GM21619 (cell line): ENCODE measurements around the gene PDYN.
"Not testable (repeated sequence)": the region's sequence is repeated elsewhere in the genome, so short reads cannot be mapped to it uniquely, and the experiment has no call there.

ENCODE experiments used
- ATAC-seq: cut with Tn5 transposase; IDR thresholded peaks from one replicate; pipeline ENCODE4 v1.9.1; 2021; ENCODE audit not compliant: unreplicated experiment

PDYN gene

DNA sequence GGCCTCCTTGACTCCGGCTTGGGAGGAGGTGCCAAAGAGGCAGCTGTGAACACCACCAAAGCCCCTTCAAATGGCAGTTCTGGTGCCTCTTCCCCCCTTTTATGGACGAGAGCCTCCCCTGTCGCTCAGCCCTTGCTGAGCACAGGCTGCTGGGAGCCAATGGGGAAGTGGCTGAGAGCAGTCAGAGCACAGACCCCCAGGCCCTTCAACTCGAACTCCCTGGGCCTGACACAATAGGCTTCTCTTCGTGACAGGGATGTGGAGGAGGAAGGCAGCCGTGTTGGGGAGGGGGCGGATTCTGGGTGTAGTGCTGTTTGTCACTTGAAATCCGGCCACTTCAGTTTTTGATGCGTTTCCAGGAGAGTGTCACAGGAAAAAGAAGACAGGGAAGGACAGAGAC is at the start of gene PDYN:
Gene PDYN (minus strand): TSS at position 73 of the 400 bp plus-strand sequence. CDS start 10,974 bp downstream, outside the sequence.
- ATAC-seq, result no peak

DNA sequence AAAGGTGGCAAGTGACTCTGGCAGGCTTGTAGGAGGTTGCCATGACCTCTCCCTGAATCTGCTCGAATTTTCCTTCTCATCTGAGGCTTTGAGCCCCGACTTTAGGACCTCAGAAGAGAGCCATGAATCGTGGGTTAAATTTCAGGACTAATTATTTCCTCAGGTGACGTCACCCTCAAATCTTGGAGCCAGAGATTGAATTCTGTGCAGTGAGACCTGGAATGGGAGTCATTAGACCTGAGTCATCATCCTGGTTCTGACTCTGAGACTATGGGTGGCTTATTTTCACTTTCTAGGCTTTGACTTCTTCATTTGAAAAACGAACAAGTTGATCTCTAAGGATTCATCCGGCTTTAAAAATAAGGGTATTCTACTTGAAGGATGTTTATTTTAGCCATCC is 48.5 kb upstream of the PDYN start:
- ATAC-seq, result no peak

DNA sequence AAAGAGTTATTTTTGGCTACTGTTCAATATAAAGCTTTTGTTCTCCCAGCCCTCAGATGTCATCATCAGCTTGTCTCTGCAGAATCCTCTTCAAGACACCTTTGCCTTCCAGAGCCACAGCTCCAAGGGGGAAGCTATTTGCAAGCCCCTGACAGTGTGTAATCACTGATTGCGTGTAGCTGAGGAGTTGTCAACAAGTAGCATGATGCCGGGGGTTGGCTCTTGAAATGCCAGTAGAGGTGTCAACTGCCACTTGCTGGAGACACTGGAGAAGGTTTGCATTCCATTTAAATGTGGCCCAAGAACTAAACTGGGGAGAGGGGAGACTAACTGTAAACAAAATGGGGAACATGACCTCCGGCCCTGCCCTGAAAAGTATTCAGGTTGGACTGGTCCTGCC is 44.3 kb upstream of the PDYN start:
- ATAC-seq, result no peak

DNA sequence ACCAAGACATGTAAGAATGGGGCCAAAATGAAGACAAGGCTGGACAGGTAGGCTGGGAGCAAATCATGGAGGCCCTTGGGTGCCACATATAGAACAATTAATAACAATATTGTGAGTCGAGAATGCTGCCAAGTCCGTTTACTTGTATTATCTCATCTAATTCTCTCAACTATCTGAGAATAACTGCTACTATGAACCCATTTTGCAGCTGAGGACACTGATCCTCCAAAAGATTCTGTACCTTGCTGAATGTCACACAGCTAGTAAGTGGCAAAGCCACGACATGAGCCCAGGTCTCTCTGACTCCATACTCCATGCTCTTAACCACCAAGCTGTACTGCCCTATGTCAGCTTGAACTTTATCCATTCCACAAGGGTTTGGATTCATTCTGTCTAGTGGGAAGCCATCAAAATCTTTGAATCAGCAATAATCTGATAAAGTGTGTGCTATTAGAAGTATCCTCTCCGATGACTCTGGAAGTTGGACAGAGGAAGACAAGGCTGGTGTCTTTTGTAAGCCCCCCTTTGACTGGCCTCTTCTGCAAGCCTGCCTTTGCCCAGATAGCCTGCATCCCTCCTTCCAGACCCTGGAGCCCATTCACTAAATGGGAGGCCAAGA is 43.5 kb upstream of the PDYN start:
- ATAC-seq, result no peak

DNA sequence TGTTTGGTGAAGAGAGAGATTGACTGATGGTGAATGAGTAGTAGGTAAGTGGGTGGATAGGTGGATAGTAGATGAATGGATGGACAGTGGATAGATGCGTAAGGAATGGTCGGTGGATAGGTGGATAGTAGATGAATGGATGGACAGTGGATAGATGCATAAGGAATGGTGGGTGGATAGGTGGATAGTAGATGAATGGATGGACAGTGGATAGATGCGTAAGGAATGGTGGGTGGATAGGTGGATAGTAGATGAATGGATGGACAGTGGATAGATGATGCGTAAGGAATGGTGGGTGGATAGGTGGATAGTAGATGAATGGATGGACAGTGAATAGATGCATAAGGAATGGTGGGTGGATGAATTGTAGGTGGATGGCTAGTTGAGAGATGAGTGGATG is 42.5 kb upstream of the PDYN start:
- ATAC-seq, result not testable (repeated sequence)

DNA sequence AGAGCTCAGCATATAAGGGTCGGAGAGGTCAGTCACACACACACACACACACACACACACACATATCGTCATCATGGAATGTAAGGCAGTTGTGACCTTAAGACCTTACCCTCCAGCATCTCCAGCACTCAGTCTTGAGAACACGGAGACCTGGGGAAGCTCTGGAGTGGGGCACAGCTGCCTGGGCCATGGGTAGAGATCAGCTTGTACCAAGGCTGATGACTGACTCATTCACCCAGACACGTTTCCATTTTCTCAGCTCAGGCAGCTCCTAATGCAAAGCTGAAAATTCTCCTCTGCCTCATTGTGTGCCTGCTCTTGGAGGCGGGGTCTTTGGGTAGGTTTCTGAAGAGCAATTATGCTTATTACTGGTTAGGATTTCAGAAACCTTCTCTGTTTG is 38.3 kb upstream of the PDYN start:
- no peak for ATAC-seq

DNA sequence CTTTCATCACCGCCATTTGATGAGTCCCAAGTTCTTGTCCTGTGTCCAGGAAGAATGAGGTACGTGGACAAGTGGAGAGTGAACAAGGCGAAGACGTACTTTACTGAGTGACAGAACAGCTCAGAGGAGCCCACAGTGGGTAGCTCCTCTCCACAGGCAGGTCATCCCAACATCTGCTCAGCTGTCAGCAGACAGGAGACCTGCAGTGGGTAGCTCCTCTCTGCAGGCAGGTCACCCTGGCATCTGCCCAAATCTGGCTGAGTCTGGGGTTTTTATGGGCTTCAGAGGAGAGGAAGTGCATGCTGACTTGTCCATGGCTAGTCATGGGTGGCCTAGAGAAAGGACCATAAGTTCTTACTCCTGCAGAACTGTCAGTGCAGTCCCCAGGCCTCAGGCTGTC is 32.7 kb upstream of the PDYN start:
- no peak for ATAC-seq

DNA sequence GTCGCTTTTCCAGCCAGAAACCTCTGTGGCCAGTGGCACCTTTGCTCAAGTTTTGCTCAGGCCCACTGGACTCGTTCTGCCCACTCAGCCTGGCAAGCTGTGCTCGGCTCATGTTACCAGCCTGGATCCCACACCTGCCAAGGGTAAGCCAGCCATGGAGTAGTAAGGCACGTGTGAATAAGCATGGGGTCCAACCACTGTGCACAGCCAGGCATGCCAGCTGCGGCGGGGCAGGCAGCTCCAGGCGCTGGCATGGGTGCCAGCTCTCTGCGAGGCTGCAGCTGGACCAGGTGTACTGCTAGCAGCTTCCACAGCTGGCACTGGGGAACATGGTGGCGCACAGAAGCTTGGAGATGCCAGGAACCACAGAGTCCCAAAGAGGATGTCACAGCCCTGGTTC is 32.1 kb upstream of the PDYN start:
- no peak for ATAC-seq

DNA sequence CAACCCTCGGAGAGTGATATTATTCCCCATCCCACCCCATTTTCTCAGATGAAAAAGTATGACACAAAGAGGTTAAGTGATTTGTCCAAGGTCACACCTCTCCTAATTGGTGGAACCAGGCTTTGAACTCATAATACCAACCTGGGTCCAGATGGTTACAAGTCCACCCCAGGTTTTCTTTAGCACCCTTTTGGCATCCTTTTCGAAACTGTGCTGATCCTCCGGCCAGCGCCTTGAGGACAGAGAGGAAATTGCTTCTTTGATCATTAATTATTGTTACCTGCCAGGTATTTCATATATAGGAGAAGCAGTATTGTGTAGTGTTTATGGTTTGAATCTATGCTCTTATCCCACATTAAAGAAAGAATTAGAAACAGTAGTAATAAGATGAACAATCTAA is 29.3 kb upstream of the PDYN start:
- ATAC-seq, result no peak

DNA sequence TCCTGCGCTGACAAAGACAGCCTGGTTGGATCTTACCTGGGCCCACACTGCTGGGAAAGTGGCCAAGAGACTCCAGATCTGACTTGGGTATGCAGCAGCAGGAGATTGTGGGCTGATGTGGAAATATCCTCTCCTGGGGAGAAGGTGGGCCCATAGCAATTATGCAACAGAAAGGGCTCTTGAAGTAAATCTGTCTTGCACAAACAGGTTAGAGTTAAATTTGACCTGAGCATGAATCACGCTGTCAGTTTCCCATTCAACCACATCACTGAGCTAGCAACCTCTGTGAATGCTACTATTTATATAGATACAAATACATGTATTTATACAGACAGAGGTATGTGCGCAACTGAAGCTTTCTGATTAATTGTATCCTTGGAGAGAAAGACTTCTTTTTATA is 28.3 kb upstream of the PDYN start:
- ATAC-seq, result no peak

DNA sequence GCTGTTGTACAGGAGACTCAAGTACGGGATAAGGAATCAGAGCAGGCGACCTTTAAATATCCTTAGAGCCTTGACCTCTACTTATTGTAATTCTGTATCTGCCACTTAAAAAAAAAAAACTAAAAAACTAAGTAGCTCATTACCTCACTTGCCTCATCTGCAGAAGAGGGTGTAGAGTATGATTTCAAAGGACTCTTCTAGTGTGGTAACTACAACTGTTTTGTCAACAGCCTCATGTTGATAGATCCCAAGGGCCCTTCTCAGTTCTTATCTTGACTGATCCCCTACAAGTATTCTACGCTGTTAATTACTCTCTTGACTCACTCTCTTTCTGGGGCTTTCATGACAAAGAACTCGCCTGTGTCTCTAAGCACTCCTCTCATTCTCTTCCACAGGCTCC is 16.7 kb upstream of the PDYN start:
- ATAC-seq, result no peak

DNA sequence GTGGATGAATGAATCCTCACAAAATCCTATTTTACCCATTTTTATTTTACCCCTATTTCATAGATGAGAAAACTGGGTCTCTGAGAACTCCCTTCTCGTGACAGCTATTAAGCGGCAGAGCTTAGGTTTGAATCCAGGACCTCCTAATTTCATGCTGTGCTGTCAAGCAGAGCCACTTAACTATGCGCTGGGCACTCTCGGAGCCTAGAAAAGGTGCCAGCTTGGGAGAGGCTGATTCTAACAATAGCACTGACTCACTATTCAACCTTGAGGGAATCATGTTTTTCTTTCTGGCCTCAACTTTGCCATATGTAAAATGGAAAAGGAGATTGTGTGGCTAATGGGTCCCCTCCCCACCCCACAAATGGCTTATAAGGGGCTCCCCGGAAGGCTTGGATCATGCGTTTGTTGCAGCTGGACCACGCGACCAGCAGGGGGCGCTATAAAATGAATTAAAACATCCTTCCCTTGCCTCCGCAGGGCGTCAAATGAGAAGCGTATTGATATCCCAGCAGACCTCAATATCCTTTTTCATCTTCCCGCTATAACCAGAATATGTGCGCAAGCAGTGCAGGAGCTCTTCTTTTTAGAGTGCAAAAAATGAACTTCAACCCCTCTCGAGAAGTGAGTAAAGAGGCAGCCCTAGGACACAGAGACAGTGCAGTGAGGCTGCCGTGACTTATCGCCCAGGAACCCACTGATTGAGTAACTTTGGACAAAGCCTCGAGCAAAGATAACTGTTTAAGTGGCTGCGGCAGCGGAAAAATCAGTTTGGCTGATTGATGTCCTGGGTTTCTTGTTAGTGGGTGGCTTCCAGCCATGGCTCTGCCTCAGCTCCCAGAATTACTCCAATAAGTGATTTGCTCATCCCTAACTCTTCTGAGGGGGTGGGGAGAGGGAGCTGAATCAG is 12.8 kb upstream of the PDYN start:
- ATAC-seq, result no peak

DNA sequence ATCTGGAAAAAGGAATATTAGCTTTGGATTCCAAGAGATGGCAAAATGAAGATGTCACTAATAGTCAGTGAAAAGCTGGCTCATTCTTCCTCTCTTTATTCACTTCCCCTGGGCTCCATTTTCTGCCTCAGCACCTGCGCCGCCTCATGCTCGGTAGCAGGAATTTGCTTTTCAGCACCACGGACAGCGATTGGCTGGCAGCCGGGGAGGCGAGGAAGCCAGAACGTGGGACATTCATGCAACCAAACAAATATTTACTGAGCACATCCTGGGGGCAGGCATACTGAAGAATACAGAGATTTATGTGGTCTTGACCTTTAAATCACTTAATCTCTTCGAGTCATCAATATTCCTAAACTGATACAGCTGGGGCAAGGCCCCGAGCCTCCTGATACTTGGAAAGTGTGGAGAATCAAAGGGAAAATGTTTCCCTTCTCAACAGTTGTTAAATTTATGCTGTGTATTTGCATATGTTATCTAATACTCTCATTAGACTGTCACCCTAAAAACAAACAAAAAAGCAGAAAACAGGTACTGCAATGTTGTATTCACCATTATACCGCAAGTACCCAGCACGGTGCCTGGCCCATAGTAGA is 12.1 kb upstream of the PDYN start:
- ATAC-seq, result no peak

DNA sequence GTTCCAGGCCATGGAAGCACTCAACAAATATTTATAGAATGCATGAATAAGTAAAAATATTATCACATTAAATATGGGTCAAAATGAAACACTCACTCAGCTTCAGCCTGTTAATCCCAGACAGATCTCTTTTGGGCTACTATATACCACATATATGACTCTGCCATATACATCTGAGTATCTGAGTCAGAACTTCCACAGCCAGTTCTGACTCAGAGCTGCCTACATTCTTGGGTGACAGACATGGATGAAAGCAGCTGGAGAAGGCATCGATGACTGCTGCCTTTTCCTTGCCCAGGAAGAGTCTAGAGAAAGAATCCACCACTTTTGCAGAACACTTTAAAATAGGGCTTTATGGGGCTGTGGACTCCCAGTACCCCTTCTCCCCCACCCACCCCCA is 11.5 kb upstream of the PDYN start:
- no peak for ATAC-seq

DNA sequence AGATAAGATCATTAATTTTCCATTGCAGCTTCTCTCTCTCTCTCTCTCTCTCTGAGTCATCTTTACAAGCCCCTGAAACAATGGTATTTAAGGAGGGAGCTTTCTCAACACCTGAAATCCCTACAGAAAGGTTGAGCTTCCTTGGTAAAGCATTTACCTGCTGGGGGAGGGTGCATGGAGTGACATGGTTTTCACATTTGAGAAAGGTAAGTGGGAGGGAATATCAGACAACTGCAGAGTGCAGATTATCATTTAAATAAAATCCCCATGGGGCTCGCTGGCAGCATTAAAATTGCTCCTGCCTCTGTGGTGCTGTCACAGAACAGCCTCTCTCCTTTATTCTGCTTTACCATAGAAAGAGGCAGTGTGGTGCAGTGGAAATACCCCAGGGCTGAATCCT is 10.3 kb upstream of the PDYN start:
- ATAC-seq, result no peak

DNA sequence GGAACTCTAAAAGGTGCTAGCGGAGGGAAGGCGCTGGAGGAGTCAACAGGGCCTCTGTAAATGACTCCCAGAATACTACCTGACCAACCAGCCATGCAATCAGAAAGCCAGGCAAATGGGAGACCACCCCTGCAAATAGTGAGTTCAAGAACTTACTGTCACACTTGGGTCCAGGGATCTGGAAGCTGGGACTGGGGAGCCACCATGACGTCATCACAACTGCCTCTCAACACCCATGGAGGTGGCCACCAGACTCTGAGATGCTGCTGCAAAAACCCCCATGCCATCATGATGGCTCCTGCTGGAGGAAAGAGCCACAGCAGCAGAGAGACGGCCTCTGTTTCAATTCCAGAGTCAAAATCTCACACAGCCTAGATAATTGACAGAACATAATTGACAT is 8.5 kb upstream of the PDYN start:
- no peak for ATAC-seq

DNA sequence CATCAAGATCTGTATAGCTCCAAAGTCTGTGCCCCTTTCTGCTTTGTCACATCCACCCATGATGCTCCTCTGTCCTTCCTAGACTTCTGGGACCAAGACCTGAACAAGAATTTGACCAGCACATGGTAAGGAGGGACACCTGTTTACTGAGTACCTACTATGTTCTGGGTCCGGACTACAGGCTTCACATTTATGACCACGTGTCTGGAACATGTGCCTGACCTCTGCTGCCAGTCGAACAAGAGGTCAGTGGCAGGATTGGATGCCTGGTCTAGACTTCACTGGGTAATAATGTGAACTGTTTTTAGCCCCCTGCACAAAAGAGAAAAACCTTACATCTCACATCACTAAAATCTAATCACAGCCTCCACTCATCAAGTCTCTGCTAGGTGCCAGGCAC is 7.3 kb upstream of the PDYN start:
- ATAC-seq, result no peak

DNA sequence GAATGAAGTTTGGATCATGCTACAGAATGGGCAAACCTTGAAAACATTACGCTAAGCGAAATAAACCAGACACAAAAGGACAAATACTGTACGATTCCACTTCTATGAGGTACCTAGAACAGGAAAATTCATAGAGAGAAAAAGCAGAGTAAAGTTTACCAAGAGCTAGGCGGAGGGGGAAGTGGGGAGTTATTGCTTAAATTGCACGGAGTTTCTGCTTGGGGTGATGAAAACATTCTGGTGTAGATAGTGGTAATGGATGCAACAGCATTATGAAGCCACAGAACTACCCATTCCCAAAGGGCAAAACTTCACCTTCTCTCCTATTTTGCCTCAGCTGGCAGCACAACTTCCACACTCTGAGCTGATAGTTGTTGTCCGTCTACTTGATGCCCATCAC is 6.4 kb upstream of the PDYN start:
- no peak for ATAC-seq

DNA sequence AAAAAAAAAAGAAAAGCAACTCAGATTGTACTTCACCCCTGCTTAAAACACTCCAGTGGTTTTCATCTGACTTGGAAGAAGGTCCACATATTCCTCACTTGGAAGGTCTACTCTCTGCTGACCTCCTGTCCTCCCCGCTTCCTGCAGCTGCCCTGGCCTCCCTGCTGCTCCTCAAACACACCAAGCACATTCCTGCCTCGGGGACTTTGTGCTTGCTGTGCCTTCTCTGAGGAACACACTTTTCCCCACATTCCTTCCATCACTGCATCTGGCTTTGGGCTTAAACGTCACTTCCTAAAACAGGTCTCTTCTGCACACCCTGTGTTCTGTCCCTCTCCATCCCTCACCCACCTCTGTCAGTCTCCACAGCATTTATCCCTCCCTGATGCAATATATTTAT is 4.9 kb upstream of the PDYN start:
- ATAC-seq, result no peak

DNA sequence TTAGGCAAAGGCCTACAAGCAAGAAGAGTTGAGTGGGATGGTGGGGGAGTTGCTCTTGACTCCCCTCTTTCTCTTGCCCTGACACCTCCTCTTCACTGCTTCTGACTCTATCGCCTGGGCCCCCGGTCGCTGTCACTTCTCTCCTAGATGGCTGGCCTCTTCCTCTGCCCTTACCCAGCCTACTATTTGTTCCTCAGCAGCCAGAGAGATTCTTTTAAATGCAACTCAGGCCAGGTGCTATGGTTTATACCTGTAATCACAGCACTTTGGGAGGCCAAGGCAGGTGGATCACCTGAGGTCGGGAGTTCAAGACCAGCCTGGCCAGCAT is 4.3 kb upstream of the PDYN start:
- no peak for ATAC-seq

DNA sequence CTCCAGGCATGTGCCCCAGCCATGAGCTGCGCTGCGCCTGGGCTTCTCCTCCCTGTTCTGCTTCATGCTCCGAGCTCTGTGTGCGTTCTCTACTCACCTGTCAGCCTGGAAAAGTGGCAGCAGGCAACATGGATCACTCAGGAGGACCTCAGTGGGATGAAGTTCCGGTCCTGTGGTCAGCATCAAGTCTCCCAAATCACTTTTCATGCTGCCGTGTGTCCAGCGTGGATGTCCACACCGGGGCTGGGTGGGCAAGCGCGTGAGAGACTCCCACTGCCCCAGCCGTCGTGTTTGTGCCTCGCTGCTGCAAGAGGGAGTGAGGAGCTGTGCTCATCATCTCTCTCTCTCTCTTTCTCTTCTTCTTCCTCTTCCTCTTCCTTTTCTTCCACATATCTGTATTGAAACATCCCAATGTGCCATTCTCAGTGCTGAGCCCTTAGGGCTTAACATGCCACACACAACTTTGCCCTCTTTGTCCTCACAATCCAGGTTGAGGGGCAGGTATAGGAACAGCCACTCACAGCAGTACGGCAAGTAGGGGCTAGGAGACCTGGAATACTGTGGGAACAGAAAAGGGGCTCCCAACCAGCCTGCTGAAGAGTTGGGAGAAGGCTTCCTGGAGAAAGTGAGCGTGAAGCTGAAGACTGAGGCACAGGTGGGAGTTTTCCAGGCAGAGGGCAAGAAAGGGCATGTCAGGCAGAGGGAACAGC is 3.8 kb upstream of the PDYN start:
- no peak for ATAC-seq
